Lung (tissue), 12 donors: ENCODE data around the gene AIM2. TPM values are rescaled to one million over a fixed set of nuclear protein-coding genes. Genes with fewer than 3 reads are reported as not detected.

Experiments
- ATAC-seq: fragments of 200-7000 bp; cut with Tn5 transposase; one replicate; pipeline ENCODE4 v1.9.1; 2020; ENCODE audit warnings: moderate number of reproducible peaks; ENCODE audit not compliant: insufficient read depth, low FRiP score
- DNase-seq, 3 donors: peaks; one replicate each; pipeline ENCODE4 v3.0.0-alpha.2; 2013 to 2017
- H3K27ac ChIP-seq, 2 donors: one replicate each; pipeline ENCODE4 v1.5.1; 2013; ENCODE audit warnings: mild to moderate bottlenecking in 2 of 2, moderate library complexity in 2 of 2, control low read depth in 1 of 2, inconsistent platforms in 1 of 2, low read depth in 1 of 2, low read length in 1 of 2
- H3K27me3 ChIP-seq, 3 donors: one replicate each; pipeline ENCODE4 v1.5.1; 2013; ENCODE audit warnings: low read length in 2 of 3; ENCODE audit not compliant: control insufficient read depth in 3 of 3, insufficient read depth in 3 of 3
- H3K36me3 ChIP-seq, 4 donors: one replicate each; pipeline ENCODE4 v1.5.1; 2013; ENCODE audit warnings: low read length in 4 of 4, mild to moderate bottlenecking in 1 of 4, moderate library complexity in 1 of 4; ENCODE audit not compliant: control insufficient read depth in 4 of 4, insufficient read depth in 4 of 4
- H3K4me1 ChIP-seq, 5 donors: one replicate each; pipeline ENCODE4 v1.5.1; 2013; ENCODE audit warnings: low read length in 5 of 5, mild to moderate bottlenecking in 2 of 5, moderate library complexity in 1 of 5; ENCODE audit not compliant: control insufficient read depth in 5 of 5, insufficient read depth in 5 of 5
- H3K4me3 ChIP-seq: one replicate; pipeline ENCODE4 v1.5.1; 2013; ENCODE audit warnings: mild to moderate bottlenecking, control low read depth, moderate library complexity
- H3K9ac ChIP-seq, 2 donors: one replicate each; pipeline ENCODE4 v1.5.1; 2013; ENCODE audit warnings: low read length in 2 of 2, control low read depth in 1 of 2; ENCODE audit not compliant: insufficient read depth in 1 of 2
- H3K9me3 ChIP-seq, 4 donors: one replicate each; pipeline ENCODE4 v1.5.1; 2013; ENCODE audit warnings: low read length in 3 of 4, mild to moderate bottlenecking in 1 of 4, moderate library complexity in 1 of 4; ENCODE audit not compliant: control insufficient read depth in 4 of 4, insufficient read depth in 3 of 4
- WGBS, 2 donors: extraction: QIAGEN DNeasy Blood & Tissue Kit; methylation state at CpG; one replicate each; pipeline ENCODE4 v1.1.7; 2013; 5-methylcytosine and 5-hydroxymethylcytosine counted together
- polyA plus RNA-seq, 2 donors: library from polyadenylated mRNA; stranded (reverse); fragments of 200-250 nt; gene quantifications; one replicate each; pipeline ENCODE4 v1.2.1, GENCODE V29; 2013
- total RNA-seq, 2 donors: library from RNA; depleted of rRNA in 1 of 2; stranded (reverse); fragments of >200 nt in 1 of 2; gene quantifications; one replicate each; pipeline ENCODE4 v1.2.1, GENCODE V29; 2014 to 2021
- TF ChIP-seq, protein P1 (sequence below): IDR thresholded peaks from 2 replicates; pipeline ENCODE4 v1.5.1; 2012; ENCODE audit warnings: mild to moderate bottlenecking; ENCODE audit errors: control extremely low read depth, extremely low read depth
- donor health status: control.
- donor health status: control.
- donor health status: Bipolar disorder and iron deficiency.
- donor health status: healthy.
- donor health status: DM: yes; HTN: yes; CAD: no.

The AIM2 gene
- total and polyA plus RNA-seq, 4 donors = 0.47 to 2.9 (median 1.4) TPM

GRCh38 chr1:159067699-159068621, 8.6 kb downstream of the AIM2 start:
- no peak overlapping the region for H3K9ac ChIP-seq
- no peaks in the 10 kb centered on the region for H3K36me3 ChIP-seq
- no peak overlapping the region for H3K27ac ChIP-seq
- H3K4me3 ChIP-seq = no peak overlapping the region
- peak; percentile 39 for ATAC-seq
- peak in 2 of 3 donors; percentile 4 to 12 for DNase-seq
- no peaks in the 10 kb centered on the region for H3K4me1 ChIP-seq
- no peaks in the 10 kb centered on the region for H3K9me3 ChIP-seq
- H3K27me3 ChIP-seq = no peaks in the 10 kb centered on the region
- 22 to 33% methylated on average over 6 of the region's 6 CpGs for WGBS, 2 donors
- TF ChIP-seq, protein P1, sequence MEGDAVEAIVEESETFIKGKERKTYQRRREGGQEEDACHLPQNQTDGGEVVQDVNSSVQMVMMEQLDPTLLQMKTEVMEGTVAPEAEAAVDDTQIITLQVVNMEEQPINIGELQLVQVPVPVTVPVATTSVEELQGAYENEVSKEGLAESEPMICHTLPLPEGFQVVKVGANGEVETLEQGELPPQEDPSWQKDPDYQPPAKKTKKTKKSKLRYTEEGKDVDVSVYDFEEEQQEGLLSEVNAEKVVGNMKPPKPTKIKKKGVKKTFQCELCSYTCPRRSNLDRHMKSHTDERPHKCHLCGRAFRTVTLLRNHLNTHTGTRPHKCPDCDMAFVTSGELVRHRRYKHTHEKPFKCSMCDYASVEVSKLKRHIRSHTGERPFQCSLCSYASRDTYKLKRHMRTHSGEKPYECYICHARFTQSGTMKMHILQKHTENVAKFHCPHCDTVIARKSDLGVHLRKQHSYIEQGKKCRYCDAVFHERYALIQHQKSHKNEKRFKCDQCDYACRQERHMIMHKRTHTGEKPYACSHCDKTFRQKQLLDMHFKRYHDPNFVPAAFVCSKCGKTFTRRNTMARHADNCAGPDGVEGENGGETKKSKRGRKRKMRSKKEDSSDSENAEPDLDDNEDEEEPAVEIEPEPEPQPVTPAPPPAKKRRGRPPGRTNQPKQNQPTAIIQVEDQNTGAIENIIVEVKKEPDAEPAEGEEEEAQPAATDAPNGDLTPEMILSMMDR = no peak

DNA sequence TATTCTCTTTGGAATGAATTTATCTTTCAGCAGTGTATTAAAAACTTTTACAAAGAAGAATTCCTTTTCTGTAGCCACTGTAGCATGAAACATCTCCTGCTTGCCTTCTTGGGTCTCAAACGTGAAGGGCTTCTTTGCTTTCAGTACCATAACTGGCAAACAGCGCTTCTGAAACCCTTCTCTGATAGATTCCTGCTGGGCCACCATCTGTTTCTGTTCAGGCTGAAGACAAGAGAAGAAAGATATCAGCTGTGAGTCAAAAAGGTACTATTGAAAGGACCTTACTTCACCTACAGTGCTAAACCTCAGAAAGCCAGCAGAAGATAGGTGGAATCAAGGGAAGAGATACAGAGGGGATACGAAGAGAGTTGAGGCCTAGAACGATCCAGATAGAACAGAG, 10.5 kb downstream of the AIM2 start:
- Histone ChIP-seq H3K27ac (no peak overlapping the region), H3K9me3 (no peaks in the 10 kb centered on the region), H3K4me1 (no peaks in the 10 kb centered on the region), H3K36me3 (no peaks in the 10 kb centered on the region), H3K27me3 (no peaks in the 10 kb centered on the region), H3K4me3 (no peak overlapping the region), H3K9ac (no peak overlapping the region)
- DNase-seq = no peak
- WGBS, 2 donors = 92 to 98% methylated on average over 4 of the region's 4 CpGs
- ATAC-seq = no peak
- TF ChIP-seq, protein P1 = no peak

DNA sequence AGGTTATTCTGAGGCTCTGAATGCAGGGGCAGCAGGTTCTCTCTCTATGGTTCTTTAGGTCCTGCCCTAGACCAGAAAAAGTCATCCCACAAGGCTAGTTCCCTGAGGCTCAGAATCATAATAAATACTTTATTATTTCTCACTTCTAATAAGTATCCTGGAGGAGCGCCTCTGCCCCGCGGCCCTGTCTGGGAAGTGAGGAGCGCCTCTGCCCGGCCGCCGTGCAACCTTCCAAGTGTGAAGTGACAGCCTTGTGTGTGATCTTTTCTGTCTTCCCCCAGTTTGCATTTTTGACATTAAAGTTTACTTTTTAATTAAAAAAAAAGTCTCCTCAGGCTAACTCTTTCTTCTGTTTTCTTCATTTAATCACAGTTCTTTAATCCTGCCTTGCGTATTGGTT, 11.5 kb downstream of the AIM2 start:
- Histone ChIP-seq H3K36me3 (no peaks in the 10 kb centered on the region), H3K4me1 (no peaks in the 10 kb centered on the region), H3K27ac (no peak overlapping the region), H3K9ac (no peak overlapping the region), H3K4me3 (no peak overlapping the region), H3K27me3 (no peaks in the 10 kb centered on the region), H3K9me3 (no peaks in the 10 kb centered on the region)
- 97% methylated on average over 8 of the region's 8 CpGs for WGBS, 2 donors
- ATAC-seq (no peak), DNase-seq (no peak)
- TF ChIP-seq, protein P1 = no peak
